Activated CD4-positive, alpha-beta T cell treated with anti-CD3 and anti-CD28 coated beads, Interleukin-2, Interleukin-6, amounts not matched to agents 100 ng/mL and 50 ng/mL, durations not matched to agents 16 hours and 8 hours (primary cell): ENCODE measurements around the gene FGF6.
"Not testable (repeated sequence)": the region's sequence is repeated elsewhere in the genome, so short reads cannot be mapped to it uniquely, and the experiment has no call there.

Experiments
- DNase-seq: peaks from one replicate; pipeline ENCODE4 v3.0.0-alpha.2; 2020

FGF6 gene

DNA sequence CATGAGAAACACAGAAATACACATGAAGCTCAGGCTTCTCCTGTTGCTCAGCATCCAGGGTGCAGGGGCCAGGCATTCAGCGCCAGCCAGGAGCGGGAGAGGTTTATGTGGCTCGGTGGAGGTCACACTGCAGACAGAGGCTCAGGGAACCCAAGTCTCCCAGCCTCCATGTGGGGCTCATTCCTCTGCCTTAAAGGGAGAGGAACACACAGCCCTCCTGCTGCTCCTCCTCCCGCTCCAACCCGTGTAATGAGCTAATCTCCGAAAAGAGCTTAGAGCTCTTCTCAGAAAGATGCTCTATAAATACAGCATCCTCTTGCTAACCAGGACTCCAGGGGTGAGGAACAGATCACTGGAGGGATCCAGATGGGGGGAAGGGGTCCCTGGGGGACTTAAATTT, 28.2 kb downstream of the FGF6 start:
- no peak for DNase-seq

DNA sequence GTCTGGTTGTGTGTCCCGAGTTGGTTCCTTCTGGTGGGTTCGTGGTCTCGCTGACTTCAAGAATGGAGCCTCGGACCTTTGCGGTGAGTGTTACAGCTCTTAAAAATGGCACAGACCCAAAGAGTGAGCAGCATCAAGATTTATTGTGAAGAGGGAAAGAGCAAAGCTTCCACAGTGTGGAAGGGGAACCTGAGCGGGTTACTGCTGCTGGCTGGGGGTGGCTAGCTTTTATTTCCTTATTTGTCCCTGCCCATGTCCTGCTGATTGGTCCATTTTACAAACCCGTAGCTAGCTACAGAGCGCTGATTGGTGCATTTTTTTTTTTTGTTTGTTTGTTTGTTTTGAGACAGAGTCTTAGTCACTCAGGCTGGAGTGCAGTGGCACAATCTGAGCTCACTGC, 29.3 kb downstream of the FGF6 start:
- no peak for DNase-seq

DNA sequence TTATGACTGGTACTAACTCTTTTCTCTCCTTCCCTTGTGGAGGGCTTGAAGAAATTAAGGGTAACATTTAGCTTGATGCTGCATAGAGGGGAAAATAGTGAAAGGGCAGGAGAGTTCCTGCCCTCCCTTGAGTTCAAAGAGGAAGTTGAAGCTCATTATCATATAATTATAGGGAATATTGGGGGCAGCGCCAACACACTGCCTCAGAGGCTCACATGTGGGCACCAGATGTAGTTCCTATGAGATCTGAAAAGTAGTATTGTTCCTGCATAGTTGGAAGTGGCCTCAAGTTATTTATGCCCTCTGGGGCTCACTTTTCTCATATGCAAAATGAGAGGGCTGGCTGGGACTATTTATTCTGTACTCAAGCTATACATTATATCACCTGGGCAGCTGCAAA, 33.1 kb downstream of the FGF6 start:
- no peak for DNase-seq

DNA sequence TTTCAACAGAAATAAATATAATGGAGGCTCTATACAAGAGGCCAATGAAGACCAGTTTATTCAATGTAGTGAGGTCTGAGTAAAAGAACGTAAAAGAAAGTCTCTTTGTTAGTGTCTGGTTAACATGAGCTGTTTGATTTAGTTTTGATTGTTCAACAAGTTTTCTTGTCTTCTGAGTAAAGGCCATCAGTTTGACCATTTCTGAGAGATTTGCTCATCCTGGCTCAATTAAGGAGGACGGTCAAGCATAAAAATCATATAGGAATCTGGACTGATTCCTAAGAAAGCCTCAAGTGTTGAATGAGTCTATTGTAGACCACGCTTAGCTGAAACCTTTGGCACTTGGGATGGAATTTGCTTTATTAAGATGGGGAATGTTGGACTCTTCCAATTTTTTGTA, 33.6 kb downstream of the FGF6 start:
- DNase-seq = no peak

DNA sequence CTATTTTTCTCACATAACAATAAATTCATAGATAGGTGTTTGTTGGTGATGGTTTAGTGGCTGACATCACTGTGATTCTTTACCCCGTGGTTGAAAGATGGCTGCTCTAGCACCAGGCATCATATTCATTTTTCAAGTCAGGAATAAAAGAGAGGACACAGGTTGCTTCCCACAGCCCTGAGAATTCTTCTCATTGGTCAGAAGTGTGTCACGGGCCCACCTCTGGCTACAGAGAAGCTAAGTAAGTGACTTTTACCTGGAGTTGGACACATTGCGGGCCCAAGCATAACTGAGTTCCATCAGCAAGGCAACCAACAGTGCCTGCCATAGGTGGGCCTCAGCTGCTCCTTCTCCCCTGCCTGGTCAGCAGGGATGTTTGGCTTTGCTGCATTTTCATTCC, 38.5 kb downstream of the FGF6 start:
- DNase-seq = no peak

DNA sequence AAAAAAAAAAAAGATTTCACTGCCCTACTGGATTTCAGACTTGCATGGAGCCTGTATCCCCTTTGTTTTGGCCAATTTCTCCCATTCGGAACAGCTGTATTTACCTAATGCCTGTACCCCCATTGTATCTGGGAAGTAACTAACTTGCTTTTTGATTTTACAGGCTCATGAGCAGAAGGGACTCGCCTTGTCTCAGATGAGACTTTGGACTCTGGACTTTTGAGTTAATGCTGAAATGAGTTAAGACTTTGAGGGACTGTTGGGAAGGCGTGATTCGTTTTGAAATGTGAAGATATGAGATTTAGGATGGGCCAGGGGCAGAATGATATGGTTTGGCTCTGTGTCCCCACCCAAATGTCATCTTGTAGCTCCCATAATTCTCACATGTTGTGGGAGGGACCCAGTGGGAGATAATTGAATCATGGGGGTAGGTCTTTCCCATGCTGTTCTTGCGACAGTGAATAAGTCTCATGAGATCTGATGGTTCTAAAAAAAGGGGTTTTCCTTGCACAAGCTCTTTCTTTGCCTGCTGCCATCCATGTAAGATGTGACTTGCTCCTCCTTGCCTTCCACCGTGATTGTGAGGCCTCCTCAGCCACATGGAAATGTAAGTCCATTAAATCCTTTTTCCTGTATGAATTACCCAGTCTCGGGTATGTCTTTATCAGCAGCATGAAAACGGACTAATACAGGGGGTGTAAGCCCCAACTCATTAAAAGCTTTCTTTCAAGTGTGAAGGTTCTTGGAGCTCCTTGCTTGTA, 40.6 kb downstream of the FGF6 start:
- DNase-seq = not testable (repeated sequence)

DNA sequence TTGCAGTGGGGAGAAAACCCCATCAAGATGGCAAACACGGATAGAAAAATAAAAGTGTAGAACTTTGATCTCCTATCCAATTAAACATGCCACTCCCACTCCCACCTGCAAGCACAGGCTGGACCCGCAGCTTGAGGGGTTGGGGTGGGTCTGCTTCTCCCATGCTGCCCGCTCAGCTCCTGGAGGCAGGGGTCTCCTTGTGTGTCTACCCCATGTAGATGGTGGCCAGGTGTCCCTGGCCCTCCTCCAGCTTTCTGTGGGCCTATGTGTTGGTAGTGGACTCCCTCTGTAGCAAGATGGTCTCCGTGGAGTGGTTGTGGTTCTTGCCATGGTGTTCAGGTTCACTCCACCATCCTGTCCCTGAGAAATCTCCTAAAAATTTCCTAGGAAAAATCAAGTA, 42.6 kb downstream of the FGF6 start:
- no peak for DNase-seq

DNA sequence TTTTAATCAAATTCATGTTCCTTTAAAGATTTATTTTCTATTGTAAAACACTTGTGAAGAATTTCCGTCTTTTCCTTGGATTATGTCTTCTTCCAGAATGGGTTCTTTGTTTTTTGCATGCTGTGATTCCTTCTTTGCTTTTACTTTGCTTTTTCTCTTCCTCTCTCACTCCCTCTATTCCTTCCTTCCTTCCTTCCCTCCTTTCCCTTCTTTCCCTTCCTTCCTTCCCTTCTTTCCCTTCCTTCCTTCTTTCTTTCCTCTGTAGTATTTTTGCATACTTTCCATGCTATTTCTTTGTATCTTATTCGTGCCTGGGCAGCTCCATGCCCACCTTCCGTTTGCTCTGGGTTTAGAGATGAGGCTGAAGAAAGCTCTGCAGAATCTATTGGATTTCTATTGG, 44.5 kb downstream of the FGF6 start:
- DNase-seq = no peak

DNA sequence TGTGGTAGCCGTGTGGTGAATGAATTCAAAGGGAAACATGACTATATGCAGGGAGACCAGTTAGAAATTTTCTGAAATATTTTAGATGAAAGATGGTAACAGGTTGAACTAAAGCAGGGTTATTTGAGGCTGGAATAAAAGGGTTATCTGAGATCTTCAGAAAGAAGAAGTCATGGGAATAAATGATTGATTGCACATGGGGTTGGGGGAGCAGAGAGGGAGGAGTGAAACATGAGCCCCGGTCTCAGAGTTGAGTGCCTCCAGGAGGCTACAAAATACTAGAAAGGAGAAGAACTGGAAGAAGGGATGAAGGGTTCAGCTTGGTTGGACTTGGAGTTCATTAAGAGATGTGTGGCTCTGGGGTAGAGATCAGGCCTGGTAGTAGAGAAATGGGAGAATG, 49.8 kb downstream of the FGF6 start:
- DNase-seq = no peak

DNA sequence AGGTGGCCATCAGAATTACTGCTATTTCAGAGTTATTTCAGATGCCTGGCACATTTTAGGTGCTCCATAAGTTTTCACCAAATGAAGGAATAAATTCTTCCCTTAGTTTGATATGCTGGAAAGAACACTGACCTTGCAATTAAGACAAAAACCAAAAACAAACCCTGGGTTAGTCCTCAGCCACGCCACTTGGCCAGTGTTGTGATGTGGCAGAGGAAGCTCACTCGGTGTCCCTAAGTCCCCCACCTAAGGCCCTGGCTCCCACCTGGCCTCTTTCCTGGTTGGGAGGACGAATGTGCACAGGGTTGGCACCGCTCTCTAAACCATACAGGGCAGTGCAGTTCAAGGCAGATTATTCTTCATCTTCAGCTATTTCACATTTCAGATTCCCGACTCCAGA, 52.4 kb downstream of the FGF6 start:
- no peak for DNase-seq

DNA sequence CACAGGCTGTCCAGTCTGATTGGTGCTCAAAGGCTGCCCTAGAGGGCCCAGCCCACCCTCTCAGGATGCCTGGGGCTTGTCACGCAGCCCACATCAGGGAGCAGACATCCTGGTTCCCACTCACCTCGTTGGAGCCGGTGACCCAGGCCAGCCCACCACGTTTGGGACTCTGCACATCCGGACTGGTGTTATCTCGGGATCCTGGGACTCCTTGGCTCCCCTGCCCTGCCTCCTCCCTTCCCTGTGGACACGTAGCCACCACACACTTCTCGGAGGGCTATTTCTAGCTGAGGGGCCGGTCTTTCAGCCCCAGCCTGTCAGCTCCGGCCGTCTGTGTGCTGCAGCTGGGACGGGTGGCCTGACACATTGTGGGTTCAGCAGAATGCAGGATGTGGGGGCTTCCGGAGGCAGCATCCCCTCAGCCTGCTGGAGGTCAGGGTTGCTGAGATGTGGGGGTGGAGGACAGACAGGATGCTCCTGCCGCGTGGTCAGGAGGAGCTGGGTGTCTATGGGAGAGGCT, 53.3 kb downstream of the FGF6 start:
- no peak for DNase-seq

DNA sequence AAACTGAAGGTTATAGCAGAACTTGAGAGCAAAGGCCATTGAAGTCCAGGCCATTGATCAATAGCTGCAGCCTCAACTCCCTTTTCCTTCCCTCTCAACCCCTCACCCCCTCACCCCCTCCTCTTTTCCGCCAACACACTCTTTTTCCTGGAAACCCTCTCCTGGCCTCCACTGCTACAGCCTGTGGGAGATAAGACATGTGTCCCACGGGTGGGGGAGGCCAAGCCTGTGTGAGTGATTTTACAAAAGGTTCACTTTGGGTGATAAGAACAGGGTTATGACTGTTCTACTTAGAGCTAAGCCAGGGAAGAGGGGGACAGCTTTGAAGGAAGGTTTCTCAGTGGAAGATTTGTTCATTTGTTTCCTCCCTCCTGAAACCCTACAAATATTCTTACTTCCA, 57.0 kb downstream of the FGF6 start:
- DNase-seq = no peak

DNA sequence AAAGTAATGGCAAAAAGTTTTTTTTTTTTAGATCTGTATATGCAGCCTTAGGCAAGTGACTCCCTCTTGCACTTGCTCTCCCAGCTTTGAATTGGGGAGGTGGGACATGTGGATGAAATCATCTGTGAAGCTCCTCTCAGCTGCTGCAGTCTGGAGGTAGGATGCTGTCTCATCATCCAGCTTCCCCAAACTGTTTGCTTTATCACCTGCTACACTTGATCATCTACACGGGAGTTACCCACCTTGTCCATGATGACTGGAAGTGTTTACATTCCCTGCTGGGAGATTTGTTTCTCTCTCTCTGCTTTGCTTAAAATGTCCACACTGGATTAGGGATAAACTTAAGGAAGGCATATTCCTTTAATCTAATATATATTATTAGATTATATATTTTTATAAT, 57.6 kb downstream of the FGF6 start:
- DNase-seq = no peak

DNA sequence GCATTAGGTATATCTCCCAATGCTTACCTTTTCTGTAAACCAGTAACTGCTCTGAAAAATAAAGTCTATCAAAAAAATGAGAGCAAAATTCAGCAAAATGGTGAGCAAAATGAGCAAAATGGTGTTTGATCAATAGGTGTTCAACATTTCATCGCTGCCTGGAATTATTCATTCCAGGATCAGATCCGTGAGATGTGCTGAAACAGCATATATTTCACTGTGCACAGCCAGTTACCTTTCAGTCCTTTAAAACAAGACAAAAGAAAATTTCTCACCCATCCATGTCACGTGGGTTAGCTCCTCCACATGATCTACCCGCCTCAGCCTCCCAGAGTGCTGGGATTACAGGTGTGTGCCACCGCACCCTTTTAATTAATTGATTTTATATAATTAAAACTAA, 58.0 kb downstream of the FGF6 start:
- DNase-seq = no peak

DNA sequence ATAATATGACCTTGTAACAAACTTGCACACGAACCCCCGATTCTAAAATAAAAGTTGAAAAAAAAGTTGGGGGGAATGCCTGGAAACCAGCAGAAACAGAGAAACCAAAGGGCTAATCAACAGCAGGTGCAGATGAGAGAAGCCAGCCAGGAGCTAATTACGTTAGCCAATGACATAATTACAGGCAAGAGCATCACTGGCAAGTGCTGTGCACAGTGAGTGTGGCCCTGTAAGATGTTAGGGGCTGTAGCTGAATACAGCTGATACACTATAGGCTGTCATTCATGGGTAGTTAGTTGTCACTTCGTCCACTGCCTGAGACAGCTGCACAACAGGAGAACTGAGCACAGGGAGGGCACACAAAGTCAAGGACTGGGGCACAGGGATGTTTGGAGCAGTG, 58.8 kb downstream of the FGF6 start:
- no peak for DNase-seq
